GM21786 (cell line): ENCODE data around the gene ID2.

Experiments used
- ATAC-seq: cut with Tn5 transposase; IDR thresholded peaks from one replicate; pipeline ENCODE4 v1.9.1; 2021; ENCODE audit not compliant: unreplicated experiment

Gene ID2

DNA sequence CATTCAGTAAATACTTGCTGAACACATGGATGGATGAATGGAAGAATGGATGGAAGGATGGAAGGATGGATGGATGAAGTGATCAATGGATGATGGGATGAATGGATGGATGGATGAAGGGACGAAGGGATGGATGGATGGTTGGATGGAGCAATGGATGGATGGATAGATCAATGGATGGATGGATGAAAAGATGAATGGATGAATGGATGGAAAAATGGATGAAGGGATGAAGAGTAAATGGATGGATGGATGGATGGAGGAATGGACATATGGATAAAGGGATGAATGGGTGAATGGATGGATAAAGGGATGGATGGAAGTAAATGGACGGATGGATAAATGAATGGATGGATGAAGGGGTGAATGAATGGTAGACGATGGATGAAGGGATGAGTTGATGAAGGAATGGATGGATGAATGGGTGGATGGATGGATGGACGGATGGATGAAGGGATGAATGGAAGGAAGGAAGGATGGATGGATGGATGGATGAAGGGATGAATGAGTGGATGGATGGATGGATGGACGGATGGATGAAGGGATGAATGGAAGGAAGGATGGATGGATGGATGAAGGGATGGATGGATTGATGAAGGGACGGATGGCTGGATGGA is 13.9 kb upstream of the ID2 start:
- ATAC-seq, result no peak

DNA sequence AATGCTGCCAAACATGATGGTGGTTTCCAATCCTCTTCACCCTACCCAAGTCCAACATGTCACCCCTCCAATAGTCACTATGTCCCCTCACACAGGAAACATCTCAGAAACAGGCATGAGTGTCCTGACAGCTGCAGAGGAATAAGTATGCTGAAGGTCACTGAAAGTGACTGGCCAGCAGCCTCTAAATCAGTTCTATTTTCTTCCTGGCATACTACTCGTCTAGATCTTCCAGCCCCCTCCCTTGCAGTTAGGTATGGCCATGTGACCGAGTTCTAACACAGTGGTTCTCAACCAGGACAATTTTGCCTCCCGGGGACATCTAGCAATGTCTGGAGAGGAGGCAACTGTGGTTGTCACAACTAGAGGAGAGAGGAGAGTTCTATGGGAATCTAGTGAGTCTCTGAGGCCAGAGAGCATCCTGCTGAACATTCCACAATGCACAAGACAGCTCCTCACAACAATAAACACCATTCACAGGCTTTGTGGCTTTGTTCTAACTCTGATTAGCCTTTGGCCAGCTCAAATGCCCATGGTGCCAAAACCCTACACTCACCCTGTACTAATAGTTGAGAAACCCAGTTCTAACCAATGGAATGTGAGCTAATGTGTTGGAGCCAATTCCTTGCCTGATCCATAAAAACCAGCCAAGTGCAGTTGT is 12.6 kb upstream of the ID2 start:
- ATAC-seq, result no peak

DNA sequence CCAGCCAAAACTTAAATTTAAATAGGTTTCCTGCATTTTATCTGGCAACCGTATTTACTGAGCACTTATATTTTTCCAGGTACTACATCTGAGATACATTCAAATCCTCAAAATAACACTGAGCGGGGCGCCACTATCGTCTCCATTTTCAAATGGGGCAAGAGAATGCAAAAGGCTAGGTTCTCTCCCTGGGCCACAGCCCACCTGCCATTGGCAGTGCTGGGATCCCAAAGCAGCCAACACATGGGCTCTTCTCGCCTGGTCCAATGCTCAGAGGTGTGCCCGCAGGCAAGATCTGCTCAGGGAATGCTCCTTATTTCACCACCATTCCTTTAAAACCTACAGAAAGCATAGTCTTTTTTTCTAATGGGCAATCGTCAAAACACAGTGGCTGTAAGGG is 11.3 kb upstream of the ID2 start:
- no peak for ATAC-seq

DNA sequence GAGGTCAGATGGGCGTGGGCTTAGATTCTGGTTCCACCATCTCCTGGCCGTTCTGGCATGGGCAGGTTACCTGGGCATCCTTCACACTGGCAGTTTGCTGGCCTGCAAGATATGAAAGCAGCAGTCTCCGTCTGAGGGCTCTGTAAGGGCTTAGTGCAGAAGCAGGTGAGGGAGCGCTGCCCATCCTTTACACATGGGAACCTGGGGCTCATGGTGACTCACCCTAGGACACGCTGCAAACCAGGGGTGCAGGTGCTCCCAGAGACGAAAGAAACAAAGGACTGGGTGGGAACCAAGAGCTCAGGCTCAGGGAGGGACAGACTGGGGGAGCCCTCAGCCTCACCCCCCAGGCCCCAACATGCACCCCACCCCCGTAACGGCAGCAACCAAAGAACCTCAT is 10.7 kb upstream of the ID2 start:
- no peak for ATAC-seq

DNA sequence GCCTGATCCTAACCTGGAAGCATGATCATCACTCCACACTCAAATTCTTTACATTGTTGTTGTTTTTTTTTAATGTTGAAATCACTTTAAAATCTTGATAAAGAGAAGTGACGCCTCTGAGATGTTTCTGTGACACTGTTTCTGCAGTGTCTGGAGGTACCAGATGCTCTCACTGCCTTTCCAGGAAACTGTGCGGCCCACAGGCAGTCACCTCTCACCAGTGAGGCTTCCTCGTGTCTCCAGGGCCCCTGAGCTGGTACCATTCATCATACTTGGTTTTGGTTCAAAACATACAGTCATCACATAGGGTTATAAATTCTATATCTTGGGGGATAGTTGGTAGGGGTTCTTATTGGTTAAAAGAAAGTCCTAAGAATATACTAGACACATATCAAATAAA is 10.1 kb upstream of the ID2 start:
- no peak for ATAC-seq

DNA sequence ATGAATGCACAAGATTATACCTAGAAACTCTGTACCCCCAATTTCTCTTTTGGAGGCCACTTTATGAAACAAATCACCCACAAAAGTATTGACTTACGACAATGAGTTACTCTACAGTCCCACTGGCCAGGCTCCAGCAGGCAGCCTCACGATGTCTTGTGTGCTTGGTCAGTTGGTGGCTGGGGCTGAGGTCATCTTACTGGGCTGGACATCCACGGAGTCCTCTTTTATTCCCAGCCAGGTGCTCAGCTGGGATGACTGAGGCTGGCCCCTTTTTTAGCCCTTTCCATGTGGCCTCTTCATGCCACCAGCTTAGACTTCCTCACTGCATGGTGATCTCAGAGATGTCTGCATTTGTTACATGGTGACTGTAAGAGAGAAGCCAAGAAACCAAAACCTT is 8.9 kb upstream of the ID2 start:
- no peak for ATAC-seq

DNA sequence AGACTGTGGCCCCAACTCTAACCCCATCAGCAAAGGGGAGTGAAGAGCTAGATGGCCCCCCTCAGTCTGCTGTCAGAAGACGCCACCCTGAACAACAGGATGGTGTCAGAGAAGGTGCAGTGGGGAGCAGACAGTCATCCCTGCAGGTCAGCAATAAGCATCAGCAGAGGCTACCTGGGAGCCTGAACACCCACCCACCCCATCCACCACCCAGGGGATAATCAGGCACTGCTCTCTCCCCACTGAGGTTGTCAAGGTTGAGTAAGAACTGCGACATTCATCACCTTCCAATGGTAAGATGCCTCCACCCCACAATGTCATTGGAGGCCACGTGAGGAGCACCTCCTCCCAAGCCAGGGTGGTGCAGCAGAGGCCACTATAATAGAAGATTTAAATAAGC is 8.5 kb upstream of the ID2 start:
- ATAC-seq, result no peak

DNA sequence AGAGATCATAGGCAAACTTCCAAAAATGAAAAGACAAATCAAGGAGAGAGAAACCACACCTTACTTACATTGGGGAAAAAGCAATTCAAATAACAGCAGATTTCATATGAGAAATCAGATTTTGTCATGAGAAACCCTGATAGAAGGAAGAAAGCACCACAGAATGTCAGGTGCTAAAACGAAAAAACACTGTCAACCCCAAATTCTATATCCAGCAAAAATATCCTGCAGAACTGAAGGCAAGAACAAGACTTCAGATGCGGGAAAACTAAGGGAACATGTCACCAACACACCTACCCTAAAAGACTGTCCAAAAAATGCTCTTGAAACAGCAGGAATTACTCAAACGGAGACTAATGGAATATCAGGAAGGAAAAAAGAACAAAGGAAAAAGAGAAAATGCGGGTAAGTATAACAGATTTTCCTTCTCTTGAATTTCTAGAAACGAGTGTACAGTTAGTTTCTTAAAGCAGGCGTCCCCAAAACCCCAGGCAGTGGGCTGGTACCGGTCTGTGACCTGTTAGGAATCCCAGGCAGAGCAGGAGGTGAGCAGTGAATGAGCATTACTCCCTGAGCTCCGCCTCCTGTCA is 7.3 kb upstream of the ID2 start:
- ATAC-seq, result no peak

DNA sequence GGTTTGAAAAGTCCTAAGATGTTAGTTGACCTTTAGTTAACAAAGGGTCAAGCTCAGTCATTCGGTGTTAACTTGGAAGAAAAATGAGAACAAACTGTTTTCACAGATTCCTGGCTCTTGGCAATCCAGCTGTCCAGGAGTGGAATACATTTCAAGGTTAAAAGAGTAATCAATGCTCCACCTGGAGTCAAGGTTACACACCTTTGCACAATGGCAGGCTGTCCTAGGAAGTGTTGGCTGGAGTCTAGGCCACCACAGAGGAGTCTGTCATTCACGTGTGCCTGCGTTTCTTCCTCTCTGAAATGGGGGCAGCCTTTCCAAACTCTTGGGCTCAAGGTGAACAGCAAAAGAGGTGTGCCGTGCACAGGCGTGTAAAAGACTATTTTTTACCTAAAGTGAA is 6.3 kb upstream of the ID2 start:
- ATAC-seq, result no peak

DNA sequence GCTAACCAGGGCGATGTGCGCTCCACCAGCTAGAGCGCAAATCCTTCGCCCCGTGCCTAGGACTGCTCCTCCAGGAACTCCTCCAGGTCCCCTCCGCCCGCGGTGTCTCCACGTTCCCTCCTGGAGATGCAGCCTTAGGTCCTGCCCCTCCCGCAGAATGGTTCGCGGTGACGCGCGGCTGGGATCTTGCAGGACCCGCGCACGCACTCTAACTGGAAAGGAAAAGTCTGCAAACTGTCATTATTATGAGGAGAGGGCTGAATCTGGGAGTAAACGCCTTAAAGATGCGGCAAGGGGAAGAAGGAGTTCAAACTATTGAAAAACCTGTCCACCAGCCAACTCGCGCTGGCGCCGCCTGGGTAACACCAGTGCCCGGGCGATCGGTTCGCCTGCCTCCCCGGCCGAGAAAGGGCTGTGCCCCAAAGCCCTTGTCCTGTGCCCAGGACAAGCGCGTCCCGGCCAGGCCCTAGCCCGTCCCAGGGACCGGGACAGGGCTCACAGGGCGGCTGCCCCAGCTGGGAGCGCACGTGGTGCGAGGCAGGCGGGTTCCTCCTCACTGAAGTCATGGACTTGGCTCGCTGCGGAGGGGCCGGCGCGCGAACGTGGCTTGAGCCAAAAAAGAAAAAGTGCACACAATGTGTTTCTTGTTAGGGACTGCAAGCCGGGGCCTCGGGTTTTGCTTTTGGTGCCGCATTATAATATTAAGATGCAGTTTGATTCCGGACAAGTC is 5.5 kb upstream of the ID2 start:
- no peak for ATAC-seq

DNA sequence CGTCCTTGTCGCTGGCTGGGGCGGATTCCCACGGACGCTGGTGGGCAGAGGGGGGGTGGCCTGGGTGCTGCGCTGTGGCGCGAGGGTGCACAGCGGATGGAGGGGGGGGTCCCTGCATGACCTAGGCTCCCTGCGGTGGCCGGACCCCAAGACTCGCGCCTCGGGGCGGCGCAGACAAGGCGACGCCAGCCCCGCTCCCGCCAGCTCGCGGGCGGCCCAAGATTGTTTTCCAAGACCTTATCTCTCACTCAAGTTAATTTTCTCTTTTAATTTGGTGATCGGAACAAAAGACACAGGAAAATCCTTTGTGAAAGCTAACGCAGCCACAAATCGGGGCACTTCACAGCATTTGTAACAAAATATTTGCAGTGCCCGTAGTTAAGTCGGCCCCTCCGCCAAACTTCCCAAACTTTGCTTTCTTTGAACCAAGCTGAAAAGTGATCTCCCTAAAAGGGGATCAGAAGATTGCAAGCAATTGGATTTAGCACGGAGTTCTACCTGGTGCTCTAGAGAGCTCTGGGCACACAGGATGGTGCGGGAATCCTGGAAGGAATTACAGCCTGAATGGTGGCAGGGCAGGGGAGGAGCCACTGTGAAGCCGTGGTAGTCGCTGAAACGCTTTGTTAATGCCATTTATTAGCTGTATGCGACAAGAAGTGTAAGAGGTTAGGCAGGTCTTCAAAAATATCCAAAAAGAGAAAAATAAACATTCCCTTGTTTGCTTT is 4.8 kb upstream of the ID2 start:
- ATAC-seq, result no peak

DNA sequence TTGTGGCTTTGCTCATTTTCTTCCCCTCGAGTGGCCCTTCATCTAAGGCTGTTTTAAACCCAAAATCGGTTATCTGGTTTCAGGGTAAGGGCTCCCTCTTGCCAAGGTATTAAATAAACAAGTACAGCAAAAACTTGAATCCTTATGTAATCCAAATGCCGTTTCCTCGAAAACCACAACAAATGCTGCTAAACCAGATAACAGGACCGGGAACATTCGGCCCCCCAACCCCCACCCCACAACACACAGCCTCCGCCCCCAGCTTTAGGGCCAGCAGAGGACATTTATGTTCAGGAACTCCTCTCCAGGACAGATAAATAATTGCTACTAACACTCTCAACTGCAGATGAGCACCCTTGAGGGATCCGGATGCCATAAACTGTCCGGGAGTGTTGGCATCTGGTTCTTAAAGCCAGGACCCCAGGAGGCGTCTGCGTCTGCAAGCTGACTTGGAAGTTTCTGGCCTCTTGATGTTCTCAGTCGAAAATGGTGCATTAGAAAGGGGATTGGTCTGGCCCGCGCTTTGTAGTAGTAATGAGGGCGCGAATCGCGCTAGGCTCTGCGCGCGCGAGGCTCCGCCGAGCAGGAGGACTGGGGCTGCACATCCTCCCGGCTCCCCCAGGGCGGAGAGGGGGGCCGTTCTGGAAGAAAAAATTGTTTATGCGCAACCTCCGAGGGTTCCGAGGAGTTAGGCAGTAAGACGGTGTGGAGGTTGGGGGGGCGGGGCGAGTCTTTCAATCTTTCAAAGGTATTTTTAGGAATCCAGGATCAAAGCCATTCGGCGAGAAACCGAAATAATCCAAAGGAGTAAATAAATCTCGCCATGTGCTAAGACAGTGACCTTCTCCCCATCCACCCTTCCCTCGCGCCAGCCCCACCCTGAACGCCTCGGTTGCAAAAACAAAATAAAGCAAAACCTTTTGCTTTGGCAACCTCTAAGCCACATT is 3.9 kb upstream of the ID2 start:
- no peak for ATAC-seq

DNA sequence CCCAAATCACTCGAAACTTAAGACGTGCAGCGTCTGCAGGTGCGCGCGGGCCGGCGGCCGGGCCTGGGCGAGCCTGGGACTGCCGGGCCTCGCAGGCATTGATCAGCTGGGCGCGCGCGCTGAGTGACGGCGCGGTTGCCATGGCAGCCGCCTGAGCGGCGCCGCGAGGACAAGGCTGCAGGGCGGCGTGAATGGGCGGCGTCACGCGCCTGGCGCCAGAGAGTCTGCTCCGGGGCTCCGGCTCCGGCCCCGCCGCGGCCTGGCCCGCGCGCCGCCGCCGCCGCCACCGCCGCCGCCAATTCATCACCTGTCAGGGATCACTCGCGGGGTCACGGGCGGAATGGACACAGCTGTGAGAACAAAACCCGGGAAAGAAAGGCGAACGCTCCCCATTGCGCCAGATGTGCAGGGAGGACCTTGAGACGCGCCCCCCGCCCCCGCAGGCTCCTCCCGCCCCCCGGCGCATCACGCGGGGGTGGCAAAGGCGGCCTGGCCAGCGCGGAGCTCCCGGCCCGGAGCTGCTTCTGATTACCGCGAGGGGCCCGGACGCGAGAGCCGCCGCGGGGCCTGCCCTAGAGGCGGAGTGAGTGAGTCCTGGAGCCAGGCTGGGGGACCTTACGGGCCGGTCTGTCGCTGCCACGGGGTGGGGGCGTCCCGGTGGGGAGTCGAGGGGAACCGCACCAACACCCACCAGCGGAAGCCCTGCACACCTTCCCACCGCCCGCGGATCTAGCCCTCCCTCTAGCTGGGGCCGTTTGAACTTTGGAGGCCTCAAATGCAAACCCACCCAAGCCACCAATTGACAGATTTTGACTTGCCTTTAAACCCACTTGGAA is 2.9 kb upstream of the ID2 start:
- peak; percentile 55 for ATAC-seq

DNA sequence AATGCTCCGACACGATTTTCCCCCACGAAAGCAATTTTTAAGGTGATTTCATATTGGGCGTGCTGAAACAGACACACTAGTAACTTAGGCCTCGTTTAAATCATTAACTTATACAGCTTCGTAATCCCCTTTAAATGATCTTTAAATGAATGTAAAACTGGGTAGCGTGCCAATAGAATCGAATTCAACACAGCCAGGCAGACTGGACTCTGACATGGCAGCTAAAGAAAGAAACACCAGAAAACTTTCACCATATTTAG is 2.4 kb upstream of the ID2 start:
- no peak for ATAC-seq

DNA sequence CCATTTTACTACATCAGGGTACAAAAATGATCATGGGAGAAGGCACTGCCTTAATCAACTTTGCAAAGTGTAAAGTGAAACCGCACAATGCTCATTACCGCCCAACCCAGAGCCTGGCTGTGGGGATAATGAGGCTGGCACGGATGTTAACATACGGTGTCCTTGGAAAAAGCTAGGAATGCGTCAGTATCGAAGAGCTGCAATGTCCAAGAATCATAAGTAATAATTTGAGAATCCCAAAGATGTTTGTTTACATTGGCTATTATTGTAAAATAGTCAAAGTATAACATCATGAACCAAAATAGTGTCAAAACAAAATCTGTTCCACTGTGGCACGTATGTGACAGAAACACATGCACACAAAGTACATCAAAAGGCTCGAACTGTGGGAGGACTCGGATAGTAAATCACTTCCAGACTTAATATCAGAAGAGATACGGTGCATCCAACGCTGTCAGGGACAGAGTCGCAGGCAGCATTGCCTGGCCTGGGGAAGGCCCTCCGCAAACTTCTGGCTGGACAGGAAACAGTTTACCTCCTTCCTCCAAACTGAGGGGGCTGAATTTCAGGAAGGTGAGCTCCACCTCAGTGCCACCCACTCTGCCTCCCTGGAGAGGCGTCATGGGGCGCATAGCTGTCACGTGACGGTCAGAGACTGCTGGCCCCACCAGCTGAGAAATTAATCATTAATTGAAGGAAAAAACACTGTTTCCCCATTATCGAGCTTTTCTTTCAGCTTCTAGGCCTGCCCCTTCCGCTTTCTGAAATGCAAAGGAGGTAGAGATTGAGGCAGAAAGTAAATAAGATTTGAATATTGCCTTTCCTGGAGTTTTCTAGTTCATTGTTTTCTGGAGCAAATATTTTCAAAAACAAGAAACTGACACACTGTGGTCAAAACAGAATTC is 1.8 kb upstream of the ID2 start:
- no peak for ATAC-seq

DNA sequence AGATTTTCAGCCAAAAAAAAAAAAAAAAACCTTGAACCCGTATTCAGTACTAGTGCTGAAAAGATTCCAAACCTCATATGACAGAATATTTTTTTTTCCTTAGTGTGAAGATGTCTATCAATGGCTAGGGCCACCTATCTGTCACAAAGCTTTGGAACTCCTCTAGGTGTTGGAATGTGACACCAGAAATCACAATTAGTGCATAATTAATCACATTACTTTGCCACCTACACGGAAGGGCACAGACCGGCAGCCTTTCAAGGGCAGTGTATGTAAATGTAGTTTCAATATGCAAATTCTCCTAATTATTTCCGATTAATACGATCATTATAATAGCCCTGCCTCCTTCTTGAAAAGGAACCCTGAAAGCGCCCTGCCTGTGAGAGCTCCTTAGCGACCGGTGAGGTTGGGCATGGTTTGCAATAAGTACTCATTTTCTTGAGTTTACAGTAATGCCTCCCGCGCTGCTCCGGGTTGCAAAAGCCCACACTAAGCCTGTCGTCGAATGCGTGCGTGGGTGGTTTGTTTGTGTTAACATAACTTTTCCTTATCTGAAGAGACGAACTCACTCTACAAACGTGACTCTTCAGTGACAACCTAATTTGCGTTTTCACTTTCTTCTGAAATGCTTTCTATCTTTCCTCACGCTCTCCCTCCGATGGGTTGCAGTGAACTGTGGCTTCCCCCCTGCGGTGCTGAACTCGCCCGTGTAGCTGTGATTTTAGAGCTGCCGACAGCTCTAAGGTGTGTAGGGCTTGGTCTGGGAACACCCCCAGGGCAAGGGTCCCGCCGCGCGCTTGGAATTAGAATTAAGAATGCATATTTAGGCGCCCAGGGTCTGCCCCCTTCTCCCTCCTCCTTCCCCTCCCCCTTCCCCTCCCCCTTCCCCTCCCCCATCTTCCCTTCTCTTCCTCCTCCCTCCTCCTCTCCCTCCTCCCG is 765 bp upstream of the ID2 start:
- ATAC-seq, result no peak
